Measurements from ENCODE around the gene DHX30. TPM values are rescaled to one million over a fixed set of nuclear protein-coding genes. Genes with fewer than 3 reads are reported as not detected.

DHX30 gene
- total RNA-seq, 1 donor from 2014 or later: 62.0 TPM

DNA sequence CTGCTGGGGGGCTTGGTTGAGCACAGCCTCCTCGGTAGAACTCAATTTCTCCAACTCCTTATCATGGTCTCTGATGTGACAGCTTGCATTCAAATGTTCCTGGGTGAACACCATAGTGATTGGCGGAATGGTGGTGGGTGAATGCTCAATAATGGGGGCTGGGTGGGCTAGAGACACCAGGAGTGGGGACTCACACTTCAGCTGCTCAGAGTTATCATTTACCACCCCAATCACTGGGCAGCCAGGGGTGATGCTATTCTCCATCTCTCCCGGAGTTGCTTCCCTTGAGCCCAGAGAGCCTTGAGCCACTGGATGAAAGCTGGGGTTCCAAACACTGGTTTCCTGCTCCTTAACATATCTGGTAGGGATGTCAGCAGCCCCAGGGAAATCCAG is 88.7 kb downstream of the DHX30 start:
- no peaks in the 10 kb centered on the region for H3K4me1 ChIP-seq
- intact Hi-C loops (cut with DNase I): no loop called here
- ATAC-seq (no peak), DNase-seq (no peak)
- TF ChIP-seq, protein P1, sequence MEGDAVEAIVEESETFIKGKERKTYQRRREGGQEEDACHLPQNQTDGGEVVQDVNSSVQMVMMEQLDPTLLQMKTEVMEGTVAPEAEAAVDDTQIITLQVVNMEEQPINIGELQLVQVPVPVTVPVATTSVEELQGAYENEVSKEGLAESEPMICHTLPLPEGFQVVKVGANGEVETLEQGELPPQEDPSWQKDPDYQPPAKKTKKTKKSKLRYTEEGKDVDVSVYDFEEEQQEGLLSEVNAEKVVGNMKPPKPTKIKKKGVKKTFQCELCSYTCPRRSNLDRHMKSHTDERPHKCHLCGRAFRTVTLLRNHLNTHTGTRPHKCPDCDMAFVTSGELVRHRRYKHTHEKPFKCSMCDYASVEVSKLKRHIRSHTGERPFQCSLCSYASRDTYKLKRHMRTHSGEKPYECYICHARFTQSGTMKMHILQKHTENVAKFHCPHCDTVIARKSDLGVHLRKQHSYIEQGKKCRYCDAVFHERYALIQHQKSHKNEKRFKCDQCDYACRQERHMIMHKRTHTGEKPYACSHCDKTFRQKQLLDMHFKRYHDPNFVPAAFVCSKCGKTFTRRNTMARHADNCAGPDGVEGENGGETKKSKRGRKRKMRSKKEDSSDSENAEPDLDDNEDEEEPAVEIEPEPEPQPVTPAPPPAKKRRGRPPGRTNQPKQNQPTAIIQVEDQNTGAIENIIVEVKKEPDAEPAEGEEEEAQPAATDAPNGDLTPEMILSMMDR (IDR thresholded peaks at IDR 0.05): no peak
- peak overlapping the region; percentile 14 for H3K27ac ChIP-seq
- no peaks in the 10 kb centered on the region for H3K9me3 ChIP-seq
- H3K36me3 ChIP-seq: peaks cover 14% of the 10 kb centered on the region
- no peak overlapping the region for H3K4me3 ChIP-seq
- no peaks in the 10 kb centered on the region for H3K27me3 ChIP-seq

DNA sequence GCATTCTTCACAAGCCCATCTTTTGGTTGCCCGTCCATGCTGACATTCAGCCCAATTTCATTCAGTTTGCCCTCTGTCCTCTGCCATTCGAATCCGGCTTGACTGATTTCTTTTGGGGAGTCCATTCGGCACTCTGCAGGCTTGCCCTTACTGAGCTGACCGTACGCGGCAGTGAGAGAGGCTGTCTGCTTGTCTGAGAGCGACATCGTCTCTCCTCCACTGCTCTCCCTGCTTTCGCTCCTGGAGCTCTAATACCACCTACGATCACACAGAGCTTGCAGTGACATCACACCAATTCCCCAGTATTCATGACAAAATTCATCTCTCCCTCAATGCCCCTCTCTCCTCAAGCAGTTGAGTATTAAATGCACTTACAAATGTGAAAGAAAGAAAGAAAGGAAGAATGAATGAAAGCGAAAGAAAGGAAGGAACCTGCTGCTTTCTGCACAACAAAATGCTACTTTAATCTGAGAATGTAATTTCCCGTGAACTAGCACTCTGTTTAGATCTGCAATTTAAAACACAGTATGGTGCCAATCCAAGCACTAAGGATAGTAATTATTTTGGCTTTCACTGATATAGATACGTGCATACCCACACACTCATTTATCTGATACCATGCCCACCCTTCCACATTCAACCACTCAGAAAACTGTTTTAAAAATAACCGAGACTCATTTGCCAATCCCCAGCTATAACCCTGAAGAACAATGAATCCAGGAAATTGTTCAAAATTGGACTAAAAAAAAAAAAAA is 89.5 kb downstream of the DHX30 start:
- Histone ChIP-seq H3K9me3 (no peaks in the 10 kb centered on the region), H3K4me1 (no peaks in the 10 kb centered on the region), H3K27ac (no peak overlapping the region), H3K4me3 (no peak overlapping the region), H3K27me3 (no peaks in the 10 kb centered on the region), H3K36me3 (peaks cover 14% of the 10 kb centered on the region)
- DNase-seq (no peak), ATAC-seq (no peak)
- intact Hi-C loops (cut with DNase I): no loop called here
- TF ChIP-seq, protein P1 (IDR thresholded peaks at IDR 0.05): no peak

DNA sequence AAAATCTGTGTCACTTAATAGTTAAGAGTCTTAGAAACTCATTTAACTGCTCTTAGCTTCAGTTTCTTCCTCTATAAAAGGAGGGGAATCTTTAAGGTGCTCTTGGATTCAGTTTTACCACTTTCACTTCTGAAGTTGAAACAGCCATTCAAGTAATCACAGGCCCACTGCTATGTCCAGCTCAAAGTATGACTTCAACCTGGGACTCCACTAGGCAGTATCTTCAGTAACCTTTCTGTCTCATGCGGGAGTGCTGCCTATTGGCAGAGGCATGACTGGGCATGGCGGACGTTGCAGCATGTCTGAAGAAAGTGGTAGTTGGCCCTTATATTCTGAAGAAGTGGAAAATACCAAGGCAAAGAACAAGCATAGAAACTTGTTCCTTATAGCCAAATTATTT is 92.3 kb downstream of the DHX30 start:
- ATAC-seq: no peak

DNA sequence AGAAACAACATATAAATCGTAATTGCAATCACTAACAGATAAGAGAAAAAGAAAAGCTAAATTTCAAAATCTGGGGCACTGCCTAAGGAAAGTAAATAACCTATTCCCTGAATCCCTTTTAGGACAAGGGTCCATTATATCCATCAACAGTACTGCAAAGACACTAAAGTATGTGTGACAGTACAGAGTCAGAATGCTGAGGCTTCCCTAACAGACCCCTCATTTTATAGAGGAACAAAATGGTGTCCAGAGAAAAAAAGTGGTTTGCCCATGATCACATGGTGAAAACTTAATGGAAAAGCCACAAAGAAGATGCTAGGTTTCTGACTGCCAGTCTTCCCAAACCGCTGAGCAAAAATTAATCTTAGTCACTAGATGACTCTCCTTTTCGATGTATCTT is 93.8 kb downstream of the DHX30 start:
- Histone ChIP-seq H3K36me3 (peaks cover 8% of the 10 kb centered on the region), H3K27me3 (no peaks in the 10 kb centered on the region), H3K9me3 (no peaks in the 10 kb centered on the region), H3K4me1 (no peaks in the 10 kb centered on the region), H3K27ac (no peak overlapping the region), H3K4me3 (no peak overlapping the region)
- intact Hi-C loops (cut with DNase I): no loop called here
- no peak for ATAC-seq
- TF ChIP-seq, protein P1 (IDR thresholded peaks at IDR 0.05): no peak
- no peak for DNase-seq

More for the DNA sequence above, 92.3 kb downstream of the DHX30 start:
- H3K27ac ChIP-seq: no peak overlapping the region
- H3K4me1 ChIP-seq: no peaks in the 10 kb centered on the region
- H3K9me3 ChIP-seq: no peaks in the 10 kb centered on the region
- no peaks in the 10 kb centered on the region for H3K27me3 ChIP-seq
- H3K4me3 ChIP-seq: no peak overlapping the region
- TF ChIP-seq, protein P1 (IDR thresholded peaks at IDR 0.05): no peak
- peaks cover 18% of the 10 kb centered on the region for H3K36me3 ChIP-seq
- intact Hi-C loops (cut with DNase I): no loop called here
- DNase-seq: no peak

GRCh38 chr3:47897954-47898353 is 95.0 kb downstream of the DHX30 start:
- Histone ChIP-seq H3K4me3 (no peak overlapping the region), H3K9me3 (no peaks in the 10 kb centered on the region), H3K27ac (no peak overlapping the region), H3K4me1 (no peaks in the 10 kb centered on the region), H3K27me3 (no peaks in the 10 kb centered on the region), H3K36me3 (peaks cover 4% of the 10 kb centered on the region)
- TF ChIP-seq, protein P1 (IDR thresholded peaks at IDR 0.05): no peak
- intact Hi-C loops (cut with DNase I): no loop called here
- ATAC-seq (no peak), DNase-seq (no peak)
